H1 (cell line): ENCODE data around the gene BSPRY. TPM values are rescaled to one million over a fixed set of nuclear protein-coding genes. Genes with fewer than 3 reads are reported as not detected.

Experiments used
- CTCF ChIA-PET: fragments of 300-600 bp; sonication (Branson Sonifier 250); formaldehyde crosslinking; loops from one replicate; lab custom pipeline; 2021; ENCODE audit not compliant: partially characterized antibody; lab: Charles Lee
- POLR2A ChIA-PET: fragments of 300-600 bp; sonication (Branson Sonifier 250); formaldehyde crosslinking; loops from one replicate; lab custom pipeline; 2021; ENCODE audit warnings: inconsistent platforms; ENCODE audit not compliant: partially characterized antibody; lab: Charles Lee
- DNase-seq, 2 experiments: peaks; one replicate each; pipeline versions ENCODE4 v3.0.0 to v3.0.0-alpha.2; 2010 to 2022; ENCODE audit warnings: low spot score in 2 of 2, low read depth in 1 of 2, mixed read lengths in 1 of 2
- FAIRE-seq: peaks from 2 replicates; lab custom pipeline; 2011; peaks lifted over from hg19 to GRCh38; lab: Jason Lieb, UNC
- H2AFZ ChIP-seq: 2 replicates; pipeline ENCODE4 v1.8.1; 2012; ENCODE audit warnings: low read length, inconsistent platforms
- H2AK5ac ChIP-seq: 2 replicates; pipeline ENCODE4 v1.6.1; 2013; ENCODE audit warnings: low read depth, low read length
- H2BK120ac ChIP-seq: replicated peaks from 2 replicates; pipeline ENCODE3; 2013; ENCODE audit warnings: low read depth, low read length, inconsistent platforms
- H2BK12ac ChIP-seq: 2 replicates; pipeline ENCODE4 v1.6.1; 2013; ENCODE audit warnings: low read depth, low read length
- H2BK15ac ChIP-seq: 2 replicates; pipeline ENCODE4 v1.6.1; 2013; ENCODE audit warnings: low read length
- H2BK20ac ChIP-seq: 2 replicates; pipeline ENCODE4 v1.6.1; 2013; ENCODE audit warnings: low read length
- H2BK5ac ChIP-seq: 2 replicates; pipeline ENCODE4 v1.6.1; 2013; ENCODE audit warnings: low read depth, low read length
- H3K14ac ChIP-seq: 2 replicates; pipeline ENCODE4 v1.6.1; 2013; ENCODE audit warnings: inconsistent platforms; ENCODE audit not compliant: insufficient read length
- H3K18ac ChIP-seq: 2 replicates; pipeline ENCODE4 v1.6.1; 2013; ENCODE audit warnings: low read length; ENCODE audit errors: extremely low read depth
- H3K23ac ChIP-seq: 2 replicates; pipeline ENCODE4 v1.6.1; 2013; ENCODE audit warnings: inconsistent platforms; ENCODE audit not compliant: insufficient read length
- H3K23me2 ChIP-seq: 2 replicates; pipeline ENCODE4 v1.6.1; 2013; ENCODE audit warnings: low read depth, low read length
- H3K27ac ChIP-seq: 2 replicates; pipeline ENCODE4 v1.6.1; 2011; ENCODE audit warnings: low read depth, low read length, inconsistent platforms
- H3K27me3 ChIP-seq, 4 experiments: replicated peaks in 1 of 4; 1 replicate in 1 of 4; 2 replicates in 3 of 4; pipeline versions ENCODE4 v1.6.1 to v1.8.1; 2011 to 2013; ENCODE audit warnings: low read length in 3 of 4, mild to moderate bottlenecking in 3 of 4, inconsistent platforms in 2 of 4, mixed read lengths in 2 of 4, moderate library complexity in 1 of 4; ENCODE audit not compliant: control insufficient read depth in 3 of 4, insufficient read depth in 3 of 4; ENCODE audit errors: extremely low read depth in 1 of 4
- H3K36me3 ChIP-seq, 4 experiments: 2 replicates each; pipeline versions ENCODE4 v1.6.1 to v1.8.1; 2011 to 2013; ENCODE audit warnings: mild to moderate bottlenecking in 4 of 4, low read length in 3 of 4, moderate library complexity in 2 of 4, control low read depth in 1 of 4, inconsistent platforms in 1 of 4; ENCODE audit not compliant: insufficient read depth in 4 of 4, control insufficient read depth in 2 of 4
- H3K4ac ChIP-seq: replicated peaks from 2 replicates; pipeline ENCODE3; 2013; ENCODE audit warnings: low read length, low read depth, mixed read lengths, inconsistent platforms; ENCODE audit not compliant: insufficient read length
- H3K4me1 ChIP-seq, 4 experiments: replicated peaks in 1 of 4; 1 replicate in 1 of 4; 2 replicates in 3 of 4; pipeline versions ENCODE4 v1.6.1 to v1.8.1; 2011 to 2013; ENCODE audit warnings: low read length in 3 of 4, inconsistent platforms in 2 of 4, mixed read lengths in 1 of 4; ENCODE audit not compliant: insufficient read depth in 4 of 4, control insufficient read depth in 3 of 4
- H3K4me2 ChIP-seq, 2 experiments: 2 replicates each; pipeline versions ENCODE4 v1.6.1 to v1.8.1; 2011 to 2013; ENCODE audit warnings: low read depth in 2 of 2, low read length in 2 of 2, control low read depth in 1 of 2, inconsistent platforms in 1 of 2, mild to moderate bottlenecking in 1 of 2; ENCODE audit not compliant: insufficient read depth in 1 of 2
- H3K4me3 ChIP-seq, 4 experiments: fragments of 200-600, 300-600 bp in 1 of 4; sonication (generic), shearing (Covaris generic), sonication (Bioruptor Twin) in 1 of 4; 2 replicates each; pipeline versions ENCODE4 v1.5.1 to v1.8.1; 2011 to 2016; ENCODE audit warnings: low read length in 4 of 4, low read depth in 3 of 4, control low read depth in 2 of 4, inconsistent platforms in 2 of 4, mild to moderate bottlenecking in 2 of 4, mixed read lengths in 1 of 4, moderate library complexity in 1 of 4; ENCODE audit not compliant: insufficient read depth in 2 of 4; ENCODE audit errors: extremely low read depth in 1 of 4
- H3K56ac ChIP-seq: replicated peaks from 2 replicates; pipeline ENCODE3; 2013; ENCODE audit warnings: low read depth, mild to moderate bottlenecking, mixed read lengths, low read length, inconsistent platforms; ENCODE audit not compliant: insufficient read length
- H3K79me1 ChIP-seq: 2 replicates; pipeline ENCODE4 v1.6.1; 2013; ENCODE audit warnings: low read depth, low read length, control low read depth
- H3K79me2 ChIP-seq, 2 experiments: 2 replicates each; pipeline versions ENCODE4 v1.6.1 to v1.8.1; 2012 to 2013; ENCODE audit warnings: low read length in 2 of 2, mild to moderate bottlenecking in 2 of 2, inconsistent platforms in 1 of 2; ENCODE audit not compliant: insufficient read depth in 2 of 2, control insufficient read depth in 1 of 2
- H3K9ac ChIP-seq, 4 experiments: replicated peaks in 1 of 4; 1 replicate in 1 of 4; 2 replicates in 3 of 4; pipeline versions ENCODE4 v1.6.1 to v1.8.1; 2011 to 2013; ENCODE audit warnings: low read depth in 3 of 4, low read length in 3 of 4, control low read depth in 2 of 4, mild to moderate bottlenecking in 2 of 4, moderate library complexity in 2 of 4, inconsistent platforms in 1 of 4; ENCODE audit errors: extremely low read depth in 1 of 4
- H3K9me3 ChIP-seq, 2 experiments: 2 replicates each; pipeline versions ENCODE4 v1.6.1 to v1.8.1; 2012 to 2013; ENCODE audit warnings: mild to moderate bottlenecking in 2 of 2, moderate library complexity in 2 of 2, control low read depth in 1 of 2, inconsistent platforms in 1 of 2, low read depth in 1 of 2, low read length in 1 of 2, mixed read lengths in 1 of 2; ENCODE audit not compliant: insufficient read depth in 2 of 2
- H4K20me1 ChIP-seq, 2 experiments: replicated peaks in 1 of 2; 2 replicates each; pipeline versions ENCODE3 to v1.8.1; 2011 to 2013; ENCODE audit warnings: inconsistent platforms in 2 of 2, low read length in 2 of 2, mild to moderate bottlenecking in 1 of 2; ENCODE audit not compliant: insufficient read depth in 2 of 2, control insufficient read depth in 1 of 2
- H4K5ac ChIP-seq: 2 replicates; pipeline ENCODE4 v1.6.1; 2013; ENCODE audit warnings: low read length, low read depth, mixed read lengths, inconsistent platforms; ENCODE audit not compliant: insufficient read length
- H4K8ac ChIP-seq: 2 replicates; pipeline ENCODE4 v1.8.0; 2013; ENCODE audit warnings: mild to moderate bottlenecking, moderate library complexity, low read length, inconsistent platforms; ENCODE audit not compliant: insufficient read depth; ENCODE audit errors: extremely low read depth
- H4K91ac ChIP-seq: replicated peaks from 2 replicates; pipeline ENCODE3; 2013; ENCODE audit warnings: low read length, mixed read lengths, inconsistent platforms; ENCODE audit not compliant: insufficient read length
- BCL11A ChIP-seq, 2 experiments: IDR thresholded peaks; one replicate each; pipeline ENCODE4 v1.6.1; 2011; ENCODE audit warnings: low read depth in 2 of 2, low read length in 2 of 2, mild to moderate bottlenecking in 2 of 2
- CBX8 ChIP-seq: fragments of 300-800, 300-1000 bp; sonication (generic); IDR thresholded peaks from 2 replicates; pipeline ENCODE4 v1.7.1; 2016; ENCODE audit warnings: low read depth, low read length, borderline replicate concordance
- CHD2 ChIP-seq: IDR thresholded peaks from 2 replicates; pipeline ENCODE4 v1.6.1; 2012; ENCODE audit warnings: low read length, improper control_type of control experiment
- EGR1 ChIP-seq: IDR thresholded peaks from 2 replicates; pipeline ENCODE4 v1.6.1; 2011; ENCODE audit warnings: low read depth, low read length, borderline replicate concordance
- EP300 ChIP-seq, 2 experiments: IDR thresholded peaks; 1 replicate in 1 of 2; 2 replicates in 1 of 2; pipeline ENCODE4 v1.6.1; 2011 to 2012; ENCODE audit warnings: low read depth in 2 of 2, low read length in 2 of 2, mild to moderate bottlenecking in 2 of 2, borderline replicate concordance in 1 of 2, inconsistent platforms in 1 of 2, moderate library complexity in 1 of 2
- GABPA ChIP-seq: IDR thresholded peaks from 2 replicates; pipeline ENCODE4 v1.6.1; 2011; ENCODE audit warnings: mild to moderate bottlenecking, low read length, moderate library complexity, borderline replicate concordance; ENCODE audit not compliant: insufficient read depth
- KDM4A ChIP-seq: IDR thresholded peaks from one replicate; pipeline ENCODE4 v1.7.1; 2012; ENCODE audit warnings: low read depth, mild to moderate bottlenecking, moderate library complexity, low read length, inconsistent platforms; ENCODE audit not compliant: severe bottlenecking
- PHF8 ChIP-seq: fragments of 200-600 bp; sonication (generic); conservative IDR thresholded peaks from 2 replicates; pipeline ENCODE4 v1.7.1; 2012; ENCODE audit warnings: low read depth, mild to moderate bottlenecking, inconsistent platforms, low read length, moderate library complexity
- POLR2A ChIP-seq, 2 experiments: IDR thresholded peaks; 1 replicate in 1 of 2; 2 replicates in 1 of 2; pipeline ENCODE4 v1.6.1; 2011; ENCODE audit warnings: low read depth in 2 of 2, low read length in 2 of 2, mild to moderate bottlenecking in 2 of 2; ENCODE audit errors: control extremely low read depth in 1 of 2
- SP1 ChIP-seq: IDR thresholded peaks from 2 replicates; pipeline ENCODE4 v1.6.1; 2011; ENCODE audit warnings: low read depth, low read length
- SRF ChIP-seq: IDR thresholded peaks from 2 replicates; pipeline ENCODE4 v1.6.1; 2011; ENCODE audit warnings: mild to moderate bottlenecking, low read depth, low read length, moderate library complexity
- TEAD4 ChIP-seq: IDR thresholded peaks from 2 replicates; pipeline ENCODE4 v1.6.1; 2012; ENCODE audit warnings: low read depth, low read length, inconsistent platforms, mixed read lengths
- YY1 ChIP-seq: IDR thresholded peaks from 2 replicates; pipeline ENCODE4 v1.6.1; 2011; ENCODE audit warnings: low read depth, mild to moderate bottlenecking, low read length
- WGBS, 2 experiments: shearing (Covaris generic) in 1 of 2; methylation state at CpG; one replicate each; pipeline versions ENCODE4 v1.1.6 to v1.1.7; 2013 to 2015; ENCODE audit warnings: low lambda C conversion rate in 2 of 2, mixed read lengths in 2 of 2, inconsistent platforms in 1 of 2, low coverage in 1 of 2, missing lambda C conversion rate in 1 of 2; ENCODE audit not compliant: insufficient replicate concordance in 2 of 2, insufficient coverage in 1 of 2, insufficient read length in 1 of 2; ENCODE audit errors: extremely low coverage in 1 of 2, missing lambda C conversion rate in 1 of 2; 5-methylcytosine and 5-hydroxymethylcytosine counted together
- polyA plus RNA-seq, 7 experiments: library from polyadenylated mRNA; depleted of rRNA in 3 of 7; stranded (reverse) in 5 of 7; unstranded in 2 of 7; fragments of >200 nt in 5 of 7; fragments of 200-250 nt in 2 of 7; gene quantifications; 1 replicate in 5 of 7; 2 replicates in 1 of 7; 4 replicates in 1 of 7; pipeline versions ENCODE4 v1.2.1 to v1.2.3, GENCODE V29; 2011 to 2013; ENCODE audit warnings: missing spikeins in 2 of 7, mixed read lengths in 2 of 7
- total RNA-seq: library from RNA; stranded (reverse); fragmentation: NEBNext Ultra II Directional; extraction: Animal tissue kit (Norgen Biotek cat#: 25700); gene quantifications from 2 replicates; pipeline ENCODE4 v1.2.1, GENCODE V29; 2021
- TF ChIP-seq, protein P1 (sequence below): IDR thresholded peaks from 2 replicates; pipeline ENCODE4 v1.6.1; 2011; ENCODE audit warnings: low read length, improper control_type of control experiment

The BSPRY gene
- total and polyA plus RNA-seq, 2 of the 8 experiments (the other 6 are each of a cell fraction or from before 2014, with no cell fraction given): 5.5 to 10.9 TPM

DNA sequence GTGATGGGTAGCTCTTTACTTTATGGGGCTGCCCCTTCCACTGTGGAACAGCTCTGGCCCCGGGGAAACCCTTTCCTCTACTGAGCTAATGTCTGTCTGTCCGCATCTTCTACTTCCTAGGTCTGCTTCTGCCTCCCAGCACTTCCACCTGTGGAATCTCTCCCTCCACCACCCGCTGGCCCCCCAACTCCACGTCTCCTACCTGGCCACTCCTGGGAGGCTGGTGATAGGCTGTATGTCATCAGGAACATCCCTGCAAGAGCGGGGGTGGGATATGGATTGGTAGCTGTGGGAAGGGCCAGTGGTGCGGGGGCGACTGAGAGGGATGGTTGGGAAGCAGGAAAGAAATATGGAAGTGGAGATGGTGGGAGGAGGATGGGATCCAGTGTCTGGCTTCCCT, 42.6 kb downstream of the BSPRY start:
- H2BK12ac ChIP-seq: no peak overlapping the region
- H2BK120ac ChIP-seq: no peak overlapping the region
- POLR2A ChIA-PET: no interaction called here
- no peak overlapping the region for H3K56ac ChIP-seq
- H3K4me1 ChIP-seq: no peaks in the 10 kb centered on the region
- no peak overlapping the region for H3K18ac ChIP-seq
- no peak overlapping the region for H3K4me3 ChIP-seq
- CTCF ChIA-PET: interaction anchor here (0.8 to 1.9 kb wide), 6 partner anchors 10 to 263 kb away, joined by 3 to 5 read pairs (median 3); no protein-coding TSS in a partner anchor
- no peak overlapping the region; the same call in 1 of the 2 replicates for H4K8ac ChIP-seq
- no peak overlapping the region for H2BK5ac ChIP-seq
- FAIRE-seq (no peak), DNase-seq (no peak)
- H3K4me2 ChIP-seq: no peak overlapping the region
- H3K14ac ChIP-seq: no peak overlapping the region
- H2BK20ac ChIP-seq: no peak overlapping the region
- no peak overlapping the region for H3K27ac ChIP-seq
- H3K79me2 ChIP-seq: no peaks in the 10 kb centered on the region
- H3K9ac ChIP-seq: no peak overlapping the region
- H3K4ac ChIP-seq: no peak overlapping the region
- no peak overlapping the region for H2BK15ac ChIP-seq
- peaks cover 0 to 2% of the 10 kb centered on the region in 2 experiments for H4K20me1 ChIP-seq
- 82% methylated on average over 5 of the region's 7 CpGs; no CpG with 5 or more reads in 1 of the 2 experiments for WGBS, 2 experiments
- no peak overlapping the region for H4K5ac ChIP-seq
- H3K36me3 ChIP-seq: peaks cover 0 to 12% (median 5%) of the 10 kb centered on the region in 4 experiments; a peak in 5 of 8 replicates
- no peak overlapping the region for H2AK5ac ChIP-seq
- no peaks in the 10 kb centered on the region for H3K9me3 ChIP-seq
- no peak overlapping the region for H2AFZ ChIP-seq
- H3K23me2 ChIP-seq: no peaks in the 10 kb centered on the region
- H3K79me1 ChIP-seq: no peaks in the 10 kb centered on the region
- H4K91ac ChIP-seq: no peak overlapping the region
- H3K23ac ChIP-seq: no peak overlapping the region
- H3K27me3 ChIP-seq: no peaks in the 10 kb centered on the region
- TF ChIP-seq SP1: no peak
- TF ChIP-seq BCL11A (IDR thresholded peaks at IDR 0.05; ENCODE audit: low read depth in 2 of 2, low read length in 2 of 2): no peak
- TF ChIP-seq KDM4A: no peak
- TF ChIP-seq SRF: no peak
- no peak for TF ChIP-seq GABPA
- TF ChIP-seq CHD2: no peak
- TF ChIP-seq POLR2A (IDR thresholded peaks at IDR 0.05; ENCODE audit: control extremely low read depth in 1 of 2, low read depth in 2 of 2, low read length in 2 of 2): no peak
- no peak for TF ChIP-seq TEAD4
- TF ChIP-seq EP300 (IDR thresholded peaks at IDR 0.05; ENCODE audit: borderline replicate concordance in 1 of 2, low read depth in 2 of 2, low read length in 2 of 2): no peak
- TF ChIP-seq, protein P1, sequence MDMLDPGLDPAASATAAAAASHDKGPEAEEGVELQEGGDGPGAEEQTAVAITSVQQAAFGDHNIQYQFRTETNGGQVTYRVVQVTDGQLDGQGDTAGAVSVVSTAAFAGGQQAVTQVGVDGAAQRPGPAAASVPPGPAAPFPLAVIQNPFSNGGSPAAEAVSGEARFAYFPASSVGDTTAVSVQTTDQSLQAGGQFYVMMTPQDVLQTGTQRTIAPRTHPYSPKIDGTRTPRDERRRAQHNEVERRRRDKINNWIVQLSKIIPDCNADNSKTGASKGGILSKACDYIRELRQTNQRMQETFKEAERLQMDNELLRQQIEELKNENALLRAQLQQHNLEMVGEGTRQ: no peak
- no peak for TF ChIP-seq CBX8
- TF ChIP-seq YY1: no peak
- TF ChIP-seq PHF8: no peak
- no peak for TF ChIP-seq EGR1
